WTC11 (cell line): ENCODE measurements around the gene ITIH2. TPM values are rescaled to one million over a fixed set of nuclear protein-coding genes. Genes with fewer than 3 reads are reported as not detected.

Experiments used
- ATAC-seq: fragments of 200-7000 bp; cut with Tn5 transposase; 2 replicates; pipeline ENCODE4 v1.10.0; 2021; ENCODE audit warnings: mild to moderate bottlenecking, moderate library complexity
- CTCF ChIA-PET: fragments of 300-600 bp; sonication (Branson Sonifier 250); formaldehyde crosslinking; loops from one replicate; lab custom pipeline; 2021; ENCODE audit warnings: antibody characterized with exemption; lab: Charles Lee
- POLR2A ChIA-PET: fragments of 350-600 bp; sonication (Branson Sonifier 250); formaldehyde crosslinking; loops from one replicate; lab custom pipeline; 2021; ENCODE audit warnings: antibody characterized with exemption; lab: Charles Lee
- DNase-seq: peaks from one replicate; pipeline ENCODE4 v3.0.0; 2021; ENCODE audit warnings: low spot score
- H3K27ac Mint-ChIP-seq: 2 replicates; pipeline ENCODE4 v1.8.0; 2021; ENCODE audit warnings: mixed read lengths
- H3K27me3 Mint-ChIP-seq: 2 replicates; pipeline ENCODE4 v1.8.0; 2021; ENCODE audit warnings: low read depth, mild to moderate bottlenecking, moderate library complexity, mixed read lengths
- H3K36me3 Mint-ChIP-seq: 2 replicates; pipeline ENCODE4 v1.8.0; 2021; ENCODE audit warnings: mixed read lengths
- H3K4me1 Mint-ChIP-seq: 2 replicates; pipeline ENCODE4 v1.8.0; 2022; ENCODE audit warnings: mixed read lengths
- H3K4me3 Mint-ChIP-seq: 2 replicates; pipeline ENCODE4 v1.8.0; 2021; ENCODE audit warnings: mild to moderate bottlenecking, moderate library complexity, mixed read lengths
- H3K9me3 Mint-ChIP-seq: 2 replicates; pipeline ENCODE4 v1.8.0; 2021; ENCODE audit warnings: mixed read lengths
- ATF1 ChIP-seq: sonication (generic); formaldehyde crosslinking; IDR thresholded peaks from 2 replicates; pipeline ENCODE4 v1.8.1; 2023; ENCODE audit warnings: mild to moderate bottlenecking, moderate library complexity, missing genetic modification reagents
- CBFB ChIP-seq: sonication (generic); formaldehyde crosslinking; IDR thresholded peaks from 2 replicates; pipeline ENCODE4 v1.8.1; 2022; ENCODE audit warnings: mild to moderate bottlenecking, low read depth, missing genetic modification reagents
- E2F1 ChIP-seq: sonication (generic); formaldehyde crosslinking; IDR thresholded peaks from 2 replicates; pipeline ENCODE4 v1.8.0; 2022; ENCODE audit warnings: mild to moderate bottlenecking, missing genetic modification reagents
- E2F4 ChIP-seq: sonication (generic); formaldehyde crosslinking; IDR thresholded peaks from 2 replicates; pipeline ENCODE4 v1.8.1; 2022; ENCODE audit warnings: low read depth, mild to moderate bottlenecking, moderate library complexity, missing genetic modification reagents, borderline replicate concordance
- EMX1 ChIP-seq: fragments of 250-450 bp; sonication (Bioruptor Pico); IDR thresholded peaks from 2 replicates; pipeline ENCODE4 v1.8.0; 2021; ENCODE audit warnings: mild to moderate bottlenecking
- ESRRA ChIP-seq: sonication (generic); formaldehyde crosslinking; IDR thresholded peaks from 2 replicates; pipeline ENCODE4 v1.8.1; 2022; ENCODE audit warnings: mild to moderate bottlenecking, missing genetic modification reagents, borderline replicate concordance
- GABPB1 ChIP-seq: sonication (generic); formaldehyde crosslinking; IDR thresholded peaks from 2 replicates; pipeline ENCODE4 v1.8.1; 2023; ENCODE audit warnings: mild to moderate bottlenecking, missing genetic modification reagents
- GTF2I ChIP-seq: fragments of 250-450 bp; sonication (Bioruptor Pico); conservative IDR thresholded peaks from 2 replicates; pipeline ENCODE4 v1.4.0; 2021; ENCODE audit warnings: mild to moderate bottlenecking
- KAT7 ChIP-seq: sonication (generic); formaldehyde crosslinking; IDR thresholded peaks from 2 replicates; pipeline ENCODE4 v1.8.1; 2023; ENCODE audit warnings: missing genetic modification reagents, mild to moderate bottlenecking, borderline replicate concordance
- NFYB ChIP-seq: sonication (generic); formaldehyde crosslinking; conservative IDR thresholded peaks from 2 replicates; pipeline ENCODE4 v1.8.0; 2022; ENCODE audit warnings: low read depth, missing genetic modification reagents
- RORB ChIP-seq: fragments of 250-450 bp; sonication (Bioruptor Pico); IDR thresholded peaks from 2 replicates; pipeline ENCODE4 v1.9.0; 2021; ENCODE audit warnings: mild to moderate bottlenecking
- SMAD4 ChIP-seq: sonication (generic); formaldehyde crosslinking; IDR thresholded peaks from 2 replicates; pipeline ENCODE4 v1.8.0; 2022; ENCODE audit warnings: mild to moderate bottlenecking, missing genetic modification reagents
- ZMAT4 ChIP-seq: fragments of 250-450 bp; sonication (Bioruptor Pico); IDR thresholded peaks from 2 replicates; pipeline ENCODE4 v1.9.0; 2021; ENCODE audit warnings: mild to moderate bottlenecking
- ZNF281 ChIP-seq: sonication (generic); formaldehyde crosslinking; IDR thresholded peaks from 2 replicates; pipeline ENCODE4 v1.8.0; 2023; ENCODE audit warnings: mild to moderate bottlenecking, missing genetic modification reagents
- total RNA-seq: library from RNA; stranded (reverse); gene quantifications from 3 replicates; pipeline ENCODE4 v1.2.3, GENCODE V29; 2021

Gene ITIH2
- total RNA-seq, 1 experiment from 2014 or later = 0.83 TPM

GRCh38 chr10:7766241-7766640 lies 63.1 kb downstream of the ITIH2 start:
- POLR2A ChIA-PET = no interaction called here
- DNase-seq (no peak), ATAC-seq (no peak)
- Mint-ChIP-seq H3K36me3 (peaks cover 65% of the 10 kb centered on the region), H3K4me3 (no peak overlapping the region), H3K27ac (no peak overlapping the region), H3K9me3 (no peaks in the 10 kb centered on the region), H3K27me3 (no peaks in the 10 kb centered on the region), H3K4me1 (no peaks in the 10 kb centered on the region)
- CTCF ChIA-PET = interaction anchor here (1.8 kb wide), 1 partner anchor 10 kb away, joined by 5 read pairs; no protein-coding TSS in a partner anchor
- no peak for TF ChIP-seq ZMAT4 (CRISPR knock-in tag)

GRCh38 chr10:7767209-7767608 lies 64.1 kb downstream of the ITIH2 start:
- no peaks in the 10 kb centered on the region for H3K4me1 Mint-ChIP-seq
- DNase-seq = no peak
- H3K4me3 Mint-ChIP-seq = no peak overlapping the region
- no peaks in the 10 kb centered on the region for H3K9me3 Mint-ChIP-seq
- H3K36me3 Mint-ChIP-seq = peaks cover 61% of the 10 kb centered on the region
- no peak for ATAC-seq
- CTCF ChIA-PET = interaction anchor here (1.8 kb wide), 1 partner anchor 11 kb away, joined by 5 read pairs; no protein-coding TSS in a partner anchor
- POLR2A ChIA-PET = no interaction called here
- TF ChIP-seq CBFB (CRISPR knock-in tag) (no peak), GTF2I (CRISPR knock-in tag) (no peak)
- no peak overlapping the region for H3K27ac Mint-ChIP-seq
- no peaks in the 10 kb centered on the region for H3K27me3 Mint-ChIP-seq

- TF ChIP-seq SMAD4 (no peak), E2F4 (no peak), RORB (no peak), EMX1 (no peak), ESRRA (CRISPR knock-in tag) (no peak), NFYB (CRISPR knock-in tag) (no peak), ATF1 (CRISPR knock-in tag) (no peak), ZNF281 (CRISPR knock-in tag) (no peak), GABPB1 (CRISPR knock-in tag) (no peak), E2F1 (CRISPR knock-in tag) (no peak), ZMAT4 (CRISPR knock-in tag) (no peak), KAT7 (CRISPR knock-in tag) (no peak)
- peaks cover 57% of the 10 kb centered on the region for H3K36me3 Mint-ChIP-seq
- H3K27me3 Mint-ChIP-seq = no peaks in the 10 kb centered on the region
- CTCF ChIA-PET = no interaction called here
- ATAC-seq (no peak), DNase-seq (no peak)
- H3K9me3 Mint-ChIP-seq = no peaks in the 10 kb centered on the region
- POLR2A ChIA-PET = no interaction called here
- no peak overlapping the region for H3K4me3 Mint-ChIP-seq
- no peak overlapping the region for H3K27ac Mint-ChIP-seq
- H3K4me1 Mint-ChIP-seq = no peaks in the 10 kb centered on the region
Observed at GRCh38 chr10:7768417-7768816, 65.3 kb downstream of the ITIH2 start.
